PC-9 (cell line): ENCODE measurements around the gene LMF1.

ENCODE experiments used
- CTCF ChIP-seq: fragments of 200-600 bp; sonication (generic); conservative IDR thresholded peaks from 2 replicates; pipeline ENCODE4 v1.6.1; 2017; ENCODE audit warnings: mixed run types, antibody characterized with exemption, mild to moderate bottlenecking, moderate library complexity
- EZH2 ChIP-seq: fragments of 200-600 bp; sonication (generic); IDR thresholded peaks from 2 replicates; pipeline ENCODE4 v1.8.0; 2017; ENCODE audit warnings: antibody characterized with exemption, low read depth

- TF ChIP-seq CTCF (no peak), EZH2 (no peak)
These were observed 12.6 kb upstream of the LMF1 start for GRCh38 chr16:983044-984030.
